ENCODE results near the gene TRIM54. TPM values are rescaled to one million over a fixed set of nuclear protein-coding genes. Genes with fewer than 3 reads are reported as not detected.

The TRIM54 gene
- total and polyA plus RNA-seq, 2 of the 4 experiments (the other 2 are of a cell fraction), result 0.15 TPM; not detected in 1

DNA sequence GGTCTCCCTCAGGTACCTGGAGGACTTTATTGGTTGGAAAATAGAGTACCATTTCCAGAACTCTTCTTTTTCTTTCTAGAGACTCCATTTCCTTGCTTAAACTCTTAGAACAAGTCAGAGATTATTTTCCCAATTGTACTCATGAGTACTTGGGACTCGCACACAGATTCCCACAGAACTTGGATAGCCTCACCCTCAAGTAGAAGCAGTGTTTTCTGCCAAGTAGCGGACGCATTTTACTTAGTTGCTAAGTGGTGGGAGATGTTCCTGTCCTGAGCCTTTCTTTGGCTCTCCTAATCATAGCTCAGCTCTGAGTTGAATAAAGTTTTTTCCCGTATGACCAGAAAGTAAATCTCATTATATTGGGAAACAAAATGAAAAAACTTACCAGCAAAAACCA, 36.6 kb upstream of the TRIM54 start:
- Histone ChIP-seq H4K91ac (ENCODE audit: insufficient read depth, low read depth, low read length) (no peak overlapping the region), H2AFZ (replicated peaks; ENCODE audit: low read length, poor library complexity) (no peak overlapping the region), H2AK9ac (replicated peaks; ENCODE audit: low read depth, low read length, poor library complexity) (peak overlapping the region; percentile 70), H4K5ac (ENCODE audit: low read depth, low read length) (no peak overlapping the region), H3K4me2 (ENCODE audit: low read depth, low read length) (no peak overlapping the region), H3K9me1 (ENCODE audit: insufficient read depth, low read length) (no peaks in the 10 kb centered on the region), H2BK20ac (ENCODE audit: low read depth, low read length) (no peak overlapping the region), H4K20me1 (ENCODE audit: insufficient read depth, low read length) (no peaks in the 10 kb centered on the region; the same call in 1 of the 2 replicates), H3K14ac (replicated peaks; ENCODE audit: low read depth, low read length) (no peak overlapping the region), H3K56ac (ENCODE audit: extremely low read depth, insufficient read depth, low read length) (no peak overlapping the region), H3K4ac (ENCODE audit: low read depth, low read length) (no peak overlapping the region), H3K27me3 (ENCODE audit: control insufficient read depth, insufficient read depth, low read length) (peaks cover 2% of the 10 kb centered on the region), H3K79me1 (ENCODE audit: low read depth in 1 of 2, low read length in 2 of 2) (no peaks in the 10 kb centered on the region), H2BK5ac (ENCODE audit: low read depth, low read length, poor library complexity, severe bottlenecking) (no peak overlapping the region), H3K36me3 (ENCODE audit: control insufficient read depth, insufficient read depth, low read length) (peaks cover 38% of the 10 kb centered on the region), H3K23ac (ENCODE audit: low read depth, low read length) (no peak overlapping the region), H2BK120ac (ENCODE audit: low read depth, low read length) (no peak overlapping the region), H3K9ac (ENCODE audit: low read depth, low read length) (no peak overlapping the region), H3K4me1 (ENCODE audit: control insufficient read depth, insufficient read depth, low read length) (no peaks in the 10 kb centered on the region), H2AK5ac (ENCODE audit: low read depth, low read length) (no peak overlapping the region), H4K8ac (ENCODE audit: low read depth in 2 of 2, low read length in 2 of 2) (no peak overlapping the region), H3K18ac (ENCODE audit: low read depth, low read length) (no peak overlapping the region), H2BK15ac (ENCODE audit: low read depth, low read length) (no peak overlapping the region), H3K4me3 (ENCODE audit: insufficient read depth, low read depth, low read length) (no peak overlapping the region), H3K9me3 (ENCODE audit: control insufficient read depth, insufficient read depth, low read length) (no peaks in the 10 kb centered on the region), H3K27ac (ENCODE audit: insufficient read depth, low read length) (no peak overlapping the region)
- intact Hi-C loops (cut with micrococcal nuclease), result no loop called here
- no CpG with 5 or more reads among the region's 4 CpGs for WGBS, 2 experiments (ENCODE audit: extremely low coverage in 2 of 2, insufficient read length in 1 of 2)
- POLR2A ChIA-PET (ENCODE audit: unreplicated experiment), result no interaction called here
- dilution Hi-C loops (cut with HindIII; ENCODE audit: low sequenced_read_pairs, unreplicated experiment), result no loop called here
- ATAC-seq (ENCODE audit: low read depth), result no peak
- TF ChIP-seq CEBPB (IDR thresholded peaks at IDR 0.05; ENCODE audit: low read depth, low read length) (no peak), MXI1 (IDR thresholded peaks at IDR 0.05; ENCODE audit: borderline replicate concordance, low read depth, low read length) (no peak), CTCF (conservative IDR thresholded peaks at IDR 0.05; ENCODE audit: low read depth, low read length) (no peak), ELK1 (IDR thresholded peaks at IDR 0.05; ENCODE audit: borderline replicate concordance, low read depth, low read length) (no peak), MAFK (IDR thresholded peaks at IDR 0.05; ENCODE audit: low read depth, low read length) (no peak), SMC3 (IDR thresholded peaks at IDR 0.05; ENCODE audit: low read depth, low read length) (no peak), MAZ (IDR thresholded peaks at IDR 0.05; ENCODE audit: borderline replicate concordance, low read depth, low read length) (no peak), NFE2L2 (IDR thresholded peaks at IDR 0.05; ENCODE audit: low read depth, low read length) (no peak)
- TF ChIP-seq, protein P1, sequence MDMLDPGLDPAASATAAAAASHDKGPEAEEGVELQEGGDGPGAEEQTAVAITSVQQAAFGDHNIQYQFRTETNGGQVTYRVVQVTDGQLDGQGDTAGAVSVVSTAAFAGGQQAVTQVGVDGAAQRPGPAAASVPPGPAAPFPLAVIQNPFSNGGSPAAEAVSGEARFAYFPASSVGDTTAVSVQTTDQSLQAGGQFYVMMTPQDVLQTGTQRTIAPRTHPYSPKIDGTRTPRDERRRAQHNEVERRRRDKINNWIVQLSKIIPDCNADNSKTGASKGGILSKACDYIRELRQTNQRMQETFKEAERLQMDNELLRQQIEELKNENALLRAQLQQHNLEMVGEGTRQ (IDR thresholded peaks at IDR 0.05; ENCODE audit: low read depth, low read length), result no peak
- CTCF ChIA-PET, result no interaction called here
- in situ Hi-C loops (cut with MboI; ENCODE audit: low sequenced_read_pairs), result no loop called here
- DNase-seq, result no peak
- no TSS peak for BruUV-seq (replicated peaks)

Data from IMR-90 (cell line).